OCI-LY7 (cell line): Measurements from ENCODE around the gene GDF2.

Experiments used
- EZH2phosphoT487 ChIP-seq: fragments of 200-600 bp; sonication (generic); IDR thresholded peaks from 2 replicates; pipeline ENCODE4 v1.6.1; 2018; ENCODE audit warnings: low read depth, borderline replicate concordance, mild to moderate bottlenecking, mixed run types, antibody characterized with exemption, low read length, moderate library complexity, mixed read lengths
- TF ChIP-seq, protein P1 (sequence below): fragments of 200-600 bp; sonication (generic); conservative IDR thresholded peaks from 2 replicates; pipeline ENCODE4 v1.5.1; 2014; ENCODE audit warnings: mild to moderate bottlenecking, antibody characterized with exemption, low read length, moderate library complexity, mixed read lengths

GRCh38 chr10:47288236-47288635, 34.0 kb upstream of the GDF2 start:
- TF ChIP-seq, protein P1, sequence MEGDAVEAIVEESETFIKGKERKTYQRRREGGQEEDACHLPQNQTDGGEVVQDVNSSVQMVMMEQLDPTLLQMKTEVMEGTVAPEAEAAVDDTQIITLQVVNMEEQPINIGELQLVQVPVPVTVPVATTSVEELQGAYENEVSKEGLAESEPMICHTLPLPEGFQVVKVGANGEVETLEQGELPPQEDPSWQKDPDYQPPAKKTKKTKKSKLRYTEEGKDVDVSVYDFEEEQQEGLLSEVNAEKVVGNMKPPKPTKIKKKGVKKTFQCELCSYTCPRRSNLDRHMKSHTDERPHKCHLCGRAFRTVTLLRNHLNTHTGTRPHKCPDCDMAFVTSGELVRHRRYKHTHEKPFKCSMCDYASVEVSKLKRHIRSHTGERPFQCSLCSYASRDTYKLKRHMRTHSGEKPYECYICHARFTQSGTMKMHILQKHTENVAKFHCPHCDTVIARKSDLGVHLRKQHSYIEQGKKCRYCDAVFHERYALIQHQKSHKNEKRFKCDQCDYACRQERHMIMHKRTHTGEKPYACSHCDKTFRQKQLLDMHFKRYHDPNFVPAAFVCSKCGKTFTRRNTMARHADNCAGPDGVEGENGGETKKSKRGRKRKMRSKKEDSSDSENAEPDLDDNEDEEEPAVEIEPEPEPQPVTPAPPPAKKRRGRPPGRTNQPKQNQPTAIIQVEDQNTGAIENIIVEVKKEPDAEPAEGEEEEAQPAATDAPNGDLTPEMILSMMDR = no peak
- TF ChIP-seq EZH2phosphoT487 = no peak
